Measurements from ENCODE around the gene ARHGAP29. TPM values are rescaled to one million over a fixed set of nuclear protein-coding genes. Genes with fewer than 3 reads are reported as not detected.

The ARHGAP29 gene
- total RNA-seq, 1 experiment from 2014 or later: 161 TPM

DNA sequence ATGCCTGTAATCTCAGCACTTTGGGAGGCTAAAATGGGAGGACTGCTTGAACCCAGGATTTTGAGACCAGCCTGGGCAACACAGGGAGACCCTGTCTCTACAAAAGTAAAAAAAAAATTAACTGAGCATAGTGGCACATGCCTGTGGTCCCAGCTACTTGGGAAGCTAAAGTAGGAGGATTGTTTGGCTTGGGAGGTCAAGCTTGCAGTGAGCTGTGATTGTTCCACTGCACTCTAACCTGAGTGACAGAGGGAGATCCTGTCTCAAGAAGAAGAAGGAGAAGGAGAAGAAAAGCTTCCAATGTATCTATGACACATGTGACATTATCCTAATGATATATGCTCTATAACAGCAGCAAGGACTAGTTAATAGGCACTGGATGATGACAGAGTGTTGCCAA lies 20.1 kb upstream of the ARHGAP29 start:
- no peak for ATAC-seq
- peak overlapping the region; percentile 69; the same call in 1 of the 2 replicates for H3K4me2 ChIP-seq (ENCODE audit: low read length)
- H3K9ac ChIP-seq (ENCODE audit: low read length): peak overlapping the region; percentile 76; the same call in 1 of the 2 replicates
- POLR2A ChIA-PET (ENCODE audit: unreplicated experiment): no interaction called here
- no peaks in the 10 kb centered on the region for H4K20me1 ChIP-seq (ENCODE audit: low read length)
- no peak for DNase-seq
- H3K4me1 ChIP-seq (ENCODE audit: insufficient read depth, low read length): peaks cover 78% of the 10 kb centered on the region
- H3K4me3 ChIP-seq (ENCODE audit: low read length): no peak overlapping the region
- no peaks in the 10 kb centered on the region for H3K9me2 ChIP-seq (replicated peaks; ENCODE audit: low read length)
- H3K36me3 ChIP-seq (ENCODE audit: low read depth, low read length): no peaks in the 10 kb centered on the region
- no TSS peak for BruUV-seq (replicated peaks)
- CTCF ChIA-PET: no interaction called here
- no peak overlapping the region for H2AFZ ChIP-seq (ENCODE audit: low read length)
- no peaks in the 10 kb centered on the region for H3K9me3 ChIP-seq (ENCODE audit: low read length)
- peaks cover 26% of the 10 kb centered on the region for H3F3A ChIP-seq (ENCODE audit: low read length, unreplicated experiment)
- TF ChIP-seq EZH2 (IDR thresholded peaks at IDR 0.05; ENCODE audit: low read length, unreplicated experiment) (no peak), EZH2phosphoT487 (IDR thresholded peaks at IDR 0.05; ENCODE audit: borderline replicate concordance, low read length) (no peak)
- TF ChIP-seq, protein P1, sequence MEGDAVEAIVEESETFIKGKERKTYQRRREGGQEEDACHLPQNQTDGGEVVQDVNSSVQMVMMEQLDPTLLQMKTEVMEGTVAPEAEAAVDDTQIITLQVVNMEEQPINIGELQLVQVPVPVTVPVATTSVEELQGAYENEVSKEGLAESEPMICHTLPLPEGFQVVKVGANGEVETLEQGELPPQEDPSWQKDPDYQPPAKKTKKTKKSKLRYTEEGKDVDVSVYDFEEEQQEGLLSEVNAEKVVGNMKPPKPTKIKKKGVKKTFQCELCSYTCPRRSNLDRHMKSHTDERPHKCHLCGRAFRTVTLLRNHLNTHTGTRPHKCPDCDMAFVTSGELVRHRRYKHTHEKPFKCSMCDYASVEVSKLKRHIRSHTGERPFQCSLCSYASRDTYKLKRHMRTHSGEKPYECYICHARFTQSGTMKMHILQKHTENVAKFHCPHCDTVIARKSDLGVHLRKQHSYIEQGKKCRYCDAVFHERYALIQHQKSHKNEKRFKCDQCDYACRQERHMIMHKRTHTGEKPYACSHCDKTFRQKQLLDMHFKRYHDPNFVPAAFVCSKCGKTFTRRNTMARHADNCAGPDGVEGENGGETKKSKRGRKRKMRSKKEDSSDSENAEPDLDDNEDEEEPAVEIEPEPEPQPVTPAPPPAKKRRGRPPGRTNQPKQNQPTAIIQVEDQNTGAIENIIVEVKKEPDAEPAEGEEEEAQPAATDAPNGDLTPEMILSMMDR (conservative IDR thresholded peaks at IDR 0.05; ENCODE audit: low read depth, low read length): no peak
- H3K79me2 ChIP-seq (ENCODE audit: low read length): peaks cover 40% of the 10 kb centered on the region
- intact Hi-C loops (cut with micrococcal nuclease): no loop called here
- H3K27me3 ChIP-seq (ENCODE audit: low read length): no peaks in the 10 kb centered on the region
- peak overlapping the region; percentile 98 for H3K27ac ChIP-seq (ENCODE audit: low read length)

DNA sequence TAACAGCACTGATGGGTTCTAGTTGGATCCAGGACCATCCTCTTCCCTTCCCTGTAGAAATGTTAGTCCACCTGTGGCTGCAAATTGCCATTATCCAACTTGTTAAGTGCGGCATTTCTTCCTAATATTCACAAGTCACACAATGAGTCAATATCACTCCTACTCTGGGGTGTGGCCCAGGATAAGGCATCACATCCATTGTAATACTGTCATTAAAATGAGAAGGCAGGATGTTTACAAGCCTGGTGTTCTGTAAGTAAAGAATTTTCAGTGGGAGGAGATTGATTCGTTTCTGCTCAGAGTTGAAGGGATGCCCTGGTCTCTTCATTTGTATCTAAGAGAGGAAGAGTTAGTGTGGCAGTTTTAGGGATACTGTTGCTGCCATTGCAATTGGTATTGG lies 18.1 kb upstream of the ARHGAP29 start:
- CTCF ChIA-PET: interaction anchor here (0.7 kb wide), 1 partner anchor 286 kb away, joined by 3 read pairs; no protein-coding TSS in a partner anchor
- H3K4me1 ChIP-seq (ENCODE audit: insufficient read depth, low read length): peaks cover 89% of the 10 kb centered on the region

More for the DNA sequence above, 18.1 kb upstream of the ARHGAP29 start:
- intact Hi-C loops (cut with micrococcal nuclease): loop anchor here (1.0 kb wide), 2 partner anchors 49 to 70 kb away; no protein-coding TSS in a partner anchor
- Histone ChIP-seq H3K9me3 (ENCODE audit: low read length) (no peaks in the 10 kb centered on the region), H3K9me2 (replicated peaks; ENCODE audit: low read length) (no peaks in the 10 kb centered on the region), H3K4me2 (ENCODE audit: low read length) (peak overlapping the region; percentile 70), H3F3A (ENCODE audit: low read length, unreplicated experiment) (peaks cover 26% of the 10 kb centered on the region), H3K9ac (ENCODE audit: low read length) (peak overlapping the region; percentile 81), H3K27ac (ENCODE audit: low read length) (peak overlapping the region; percentile 98), H2AFZ (ENCODE audit: low read length) (no peak overlapping the region), H3K36me3 (ENCODE audit: low read depth, low read length) (no peaks in the 10 kb centered on the region), H4K20me1 (ENCODE audit: low read length) (no peaks in the 10 kb centered on the region), H3K4me3 (ENCODE audit: low read length) (peak overlapping the region; percentile 29), H3K27me3 (ENCODE audit: low read length) (no peaks in the 10 kb centered on the region), H3K79me2 (ENCODE audit: low read length) (peaks cover 58% of the 10 kb centered on the region)
- POLR2A ChIA-PET (ENCODE audit: unreplicated experiment): interaction anchor here (0.6 to 1.1 kb wide), 2 partner anchors 8 to 18 kb away, joined by 3 read pairs; partner anchors contain the start of gene ARHGAP29
- ATAC-seq: peak; percentile 53
- no peak for TF ChIP-seq EZH2phosphoT487 (IDR thresholded peaks at IDR 0.05; ENCODE audit: borderline replicate concordance, low read length)
- TF ChIP-seq, protein P1 (conservative IDR thresholded peaks at IDR 0.05; ENCODE audit: low read depth, low read length): no peak
- no peak for TF ChIP-seq EZH2 (IDR thresholded peaks at IDR 0.05; ENCODE audit: low read length, unreplicated experiment)
- peak; percentile 95 for DNase-seq
- no TSS peak for BruUV-seq (replicated peaks)
